Mucosa of descending colon (tissue), 3 donors: ENCODE results near the gene ZCCHC2. TPM values are rescaled to one million over a fixed set of nuclear protein-coding genes. Genes with fewer than 3 reads are reported as not detected.

Experiments used
- ATAC-seq: fragments of 200-7000 bp; cut with Tn5 transposase; one replicate; pipeline ENCODE4 v1.9.1; 2020; ENCODE audit warnings: mild to moderate bottlenecking, moderate library complexity
- DNase-seq, 3 donors: peaks; one replicate each; pipeline ENCODE4 v3.0.0-alpha.2; 2020
- H3K36me3 ChIP-seq: fragments of 200-600 bp; one replicate; pipeline ENCODE4 v1.8.0; 2021; ENCODE audit warnings: low read depth, mild to moderate bottlenecking
- H3K4me1 ChIP-seq: fragments of 200-600 bp; one replicate; pipeline ENCODE4 v1.8.0; 2021; ENCODE audit warnings: low read depth, mild to moderate bottlenecking
- H3K4me3 ChIP-seq: fragments of 200-600 bp; one replicate; pipeline ENCODE4 v1.8.0; 2021; ENCODE audit warnings: mild to moderate bottlenecking
- H3K9me3 ChIP-seq: fragments of 200-600 bp; one replicate; pipeline ENCODE4 v1.8.0; 2021; ENCODE audit warnings: mild to moderate bottlenecking
- intact Hi-C, 2 donors: fragments of 100-400 bp; cut with DNase I in 1 of 2; cut with micrococcal nuclease in 1 of 2; formaldehyde crosslinking; loops; one replicate each; pipeline versions ENCODE4 v1.11.0 to v1.11.1; 2022; cut with DNase I, micrococcal nuclease
- total RNA-seq, 3 donors: library from RNA; stranded (reverse); fragmentation: NEBNext Ultra II Directional in 2 of 3; extraction: Animal tissue kit (Norgen Biotek cat#: 25700) in 2 of 3; gene quantifications; one replicate each; pipeline versions ENCODE4 v1.2.1 to v1.2.4, GENCODE V29; 2021 to 2023
- TF ChIP-seq, protein P1 (sequence below): fragments of 200-600 bp; IDR thresholded peaks from one replicate; pipeline ENCODE4 v1.8.0; 2022; ENCODE audit warnings: antibody characterized with exemption, mild to moderate bottlenecking
- donor health status: DM: no; HTN: no; CAD: no; lungs with moderate emphysema.
- donor health status: DM: no; HTN: no; CAD: no.
- donor health status: DM: no; HTN: yes; CAD: no.

ZCCHC2 gene
- total RNA-seq, 3 donors from 2014 or later, result 22.2 to 27.5 (median 26.0) TPM

DNA sequence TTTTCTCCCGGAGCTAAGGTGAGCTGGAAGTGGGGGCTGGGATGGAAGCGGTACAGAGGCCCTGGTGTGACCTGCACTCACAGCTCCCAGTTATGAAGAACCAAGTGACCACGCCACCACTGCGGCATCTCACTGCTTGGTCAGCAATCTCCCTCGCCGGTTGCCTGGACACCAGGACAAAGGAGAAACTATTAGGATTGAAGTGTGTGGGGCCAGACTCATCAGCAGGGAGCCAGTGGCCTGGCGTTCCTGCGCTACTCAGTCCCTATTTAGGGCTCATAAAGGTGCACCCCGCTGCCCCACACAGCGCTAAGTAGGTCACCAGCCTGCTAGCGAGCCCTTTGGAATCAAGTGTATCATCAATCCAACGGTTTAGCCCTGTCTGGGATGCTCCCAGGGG is 82.9 kb downstream of the ZCCHC2 start:
- no peak overlapping the region for H3K4me3 ChIP-seq
- TF ChIP-seq, protein P1, sequence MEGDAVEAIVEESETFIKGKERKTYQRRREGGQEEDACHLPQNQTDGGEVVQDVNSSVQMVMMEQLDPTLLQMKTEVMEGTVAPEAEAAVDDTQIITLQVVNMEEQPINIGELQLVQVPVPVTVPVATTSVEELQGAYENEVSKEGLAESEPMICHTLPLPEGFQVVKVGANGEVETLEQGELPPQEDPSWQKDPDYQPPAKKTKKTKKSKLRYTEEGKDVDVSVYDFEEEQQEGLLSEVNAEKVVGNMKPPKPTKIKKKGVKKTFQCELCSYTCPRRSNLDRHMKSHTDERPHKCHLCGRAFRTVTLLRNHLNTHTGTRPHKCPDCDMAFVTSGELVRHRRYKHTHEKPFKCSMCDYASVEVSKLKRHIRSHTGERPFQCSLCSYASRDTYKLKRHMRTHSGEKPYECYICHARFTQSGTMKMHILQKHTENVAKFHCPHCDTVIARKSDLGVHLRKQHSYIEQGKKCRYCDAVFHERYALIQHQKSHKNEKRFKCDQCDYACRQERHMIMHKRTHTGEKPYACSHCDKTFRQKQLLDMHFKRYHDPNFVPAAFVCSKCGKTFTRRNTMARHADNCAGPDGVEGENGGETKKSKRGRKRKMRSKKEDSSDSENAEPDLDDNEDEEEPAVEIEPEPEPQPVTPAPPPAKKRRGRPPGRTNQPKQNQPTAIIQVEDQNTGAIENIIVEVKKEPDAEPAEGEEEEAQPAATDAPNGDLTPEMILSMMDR, result no peak
- intact Hi-C loops, result no loop called here
- H3K36me3 ChIP-seq, result no peaks in the 10 kb centered on the region
- no peaks in the 10 kb centered on the region for H3K4me1 ChIP-seq
- peak; percentile 19 for ATAC-seq
- no peak for DNase-seq
- no peaks in the 10 kb centered on the region for H3K9me3 ChIP-seq

DNA sequence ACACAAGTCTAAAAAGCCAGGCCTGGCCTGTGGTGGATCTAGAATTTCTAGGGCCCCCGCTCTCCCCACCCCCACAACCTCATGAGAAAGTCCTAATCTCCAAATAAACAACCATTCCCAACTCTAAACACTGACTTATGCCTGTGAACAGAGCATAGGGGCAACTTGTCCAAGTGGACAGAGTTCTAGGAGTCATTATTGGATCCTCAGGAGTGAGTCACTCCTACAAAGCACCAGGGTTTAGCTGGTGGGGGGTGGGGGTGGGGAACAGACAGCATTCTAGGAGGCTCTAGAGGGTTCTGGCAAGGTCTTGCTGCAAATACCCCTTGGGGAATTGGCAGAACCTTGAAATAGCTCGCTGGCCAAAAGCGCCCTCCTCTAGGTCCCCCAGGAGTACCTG is 83.3 kb downstream of the ZCCHC2 start:
- intact Hi-C loops, result no loop called here
- no peak for DNase-seq
- ATAC-seq, result peak; percentile 18
- TF ChIP-seq, protein P1, result no peak
- H3K9me3 ChIP-seq, result no peaks in the 10 kb centered on the region
- H3K36me3 ChIP-seq, result no peaks in the 10 kb centered on the region
- no peaks in the 10 kb centered on the region for H3K4me1 ChIP-seq
- H3K4me3 ChIP-seq, result no peak overlapping the region

DNA sequence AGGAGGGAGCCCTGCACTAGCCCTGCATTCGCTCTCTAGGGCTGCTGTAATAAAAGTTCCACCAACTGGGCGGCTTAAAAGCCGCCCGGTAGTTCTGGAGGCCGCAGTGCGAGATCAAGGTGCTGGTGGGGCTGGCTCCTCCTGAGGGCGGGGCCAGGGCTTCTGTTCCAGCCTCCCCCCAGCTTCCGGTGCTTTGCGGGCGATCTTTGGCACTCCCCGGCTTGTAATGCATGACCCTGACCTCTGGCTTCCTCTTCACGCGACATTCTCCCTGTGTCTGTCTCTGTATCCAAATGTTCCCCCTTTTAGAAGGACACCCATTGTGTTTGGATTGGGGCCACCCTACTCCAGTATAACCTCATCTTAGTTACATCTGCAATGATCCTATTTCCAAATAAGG is 84.5 kb downstream of the ZCCHC2 start:
- H3K4me1 ChIP-seq, result no peaks in the 10 kb centered on the region
- no peaks in the 10 kb centered on the region for H3K9me3 ChIP-seq
- H3K36me3 ChIP-seq, result no peaks in the 10 kb centered on the region
- TF ChIP-seq, protein P1, result no peak
- ATAC-seq (no peak), DNase-seq (no peak)
- H3K4me3 ChIP-seq, result no peak overlapping the region
- intact Hi-C loops, result no loop called here

DNA sequence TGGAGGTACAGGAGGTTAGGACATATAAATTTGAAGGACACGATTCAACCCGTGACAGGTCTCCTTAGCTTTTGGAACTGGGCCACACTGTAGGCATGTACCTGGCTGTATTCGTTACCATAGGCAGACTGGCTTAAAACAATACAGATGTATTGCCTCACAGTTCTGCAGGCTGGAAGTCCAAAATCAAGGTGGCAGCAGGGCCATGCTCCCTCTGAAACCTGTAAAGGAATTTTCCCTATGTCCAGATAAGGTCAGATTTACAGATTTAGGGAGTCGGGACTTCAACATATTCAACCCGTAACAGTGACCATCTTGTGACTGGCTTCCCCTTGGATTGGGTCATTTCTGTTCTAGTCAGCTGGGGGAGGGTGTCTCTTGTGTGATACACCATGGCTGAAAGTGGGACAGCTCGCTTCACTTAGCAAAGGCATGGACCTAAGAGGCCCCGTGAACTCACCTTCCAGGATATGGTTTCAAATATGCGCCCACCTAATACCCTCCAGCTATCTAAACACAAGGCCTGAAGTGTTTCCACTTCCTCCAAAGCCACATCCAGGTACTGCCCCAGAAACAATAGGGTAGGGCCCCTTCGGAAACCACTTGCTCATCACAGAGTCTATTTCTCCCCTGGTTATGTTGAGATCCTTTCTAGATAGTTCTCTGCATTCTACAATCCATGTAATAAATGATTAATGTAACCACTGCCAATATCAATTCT is 85.0 kb downstream of the ZCCHC2 start:
- intact Hi-C loops, result no loop called here
- H3K4me1 ChIP-seq, result no peaks in the 10 kb centered on the region
- no peak overlapping the region for H3K4me3 ChIP-seq
- H3K36me3 ChIP-seq, result no peaks in the 10 kb centered on the region
- ATAC-seq, result no peak
- TF ChIP-seq, protein P1, result no peak
- H3K9me3 ChIP-seq, result no peaks in the 10 kb centered on the region
- DNase-seq, result no peak

DNA sequence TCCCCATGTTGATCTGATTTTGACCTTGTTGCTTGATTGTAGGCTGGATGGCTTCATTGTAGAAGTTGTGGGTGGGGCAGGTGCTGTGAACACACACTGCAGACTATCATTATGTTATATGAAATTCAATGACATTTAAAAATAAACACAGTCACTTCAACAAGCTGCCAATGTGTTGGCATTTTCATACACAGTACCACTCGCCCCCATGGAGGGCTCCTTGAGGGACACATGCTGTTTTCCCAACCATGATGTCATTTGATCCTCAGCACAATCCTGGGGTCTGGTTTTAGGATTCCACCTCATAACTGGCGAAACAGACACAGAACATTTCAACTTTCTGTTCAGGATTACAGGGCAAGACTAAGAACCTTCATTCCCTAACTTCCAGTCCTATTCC is 86.9 kb downstream of the ZCCHC2 start:
- Histone ChIP-seq H3K4me3 (no peak overlapping the region), H3K36me3 (no peaks in the 10 kb centered on the region), H3K4me1 (no peaks in the 10 kb centered on the region), H3K9me3 (no peaks in the 10 kb centered on the region)
- intact Hi-C loops, result no loop called here
- TF ChIP-seq, protein P1, result no peak
- ATAC-seq (no peak), DNase-seq (no peak)

DNA sequence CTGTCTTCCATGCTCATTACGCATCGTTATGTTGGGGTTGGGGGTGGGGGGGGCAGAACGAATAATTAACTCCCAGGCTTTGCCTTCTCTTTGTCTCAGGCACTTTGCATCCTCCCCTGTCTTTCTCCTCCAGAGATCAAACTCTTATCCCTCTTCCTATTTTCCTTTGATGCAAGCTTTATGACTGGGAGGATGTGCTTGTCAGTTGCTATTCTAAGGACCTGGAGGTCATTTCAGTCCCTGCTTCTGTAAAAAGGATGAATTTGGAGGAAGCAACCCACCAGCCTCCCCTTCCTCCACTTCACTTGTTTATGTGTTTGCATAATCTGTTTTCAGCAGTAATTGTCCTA is 87.5 kb downstream of the ZCCHC2 start:
- no peak overlapping the region for H3K4me3 ChIP-seq
- TF ChIP-seq, protein P1, result no peak
- ATAC-seq (no peak), DNase-seq (no peak)
- intact Hi-C loops, result no loop called here
- no peaks in the 10 kb centered on the region for H3K9me3 ChIP-seq
- no peaks in the 10 kb centered on the region for H3K4me1 ChIP-seq
- no peaks in the 10 kb centered on the region for H3K36me3 ChIP-seq
